GM12801 (cell line): ENCODE data around the gene ALMS1.

ENCODE experiments used
- CTCF ChIP-seq: IDR thresholded peaks from one replicate; pipeline ENCODE4 v1.5.1; 2011; ENCODE audit warnings: control low read depth; ENCODE audit not compliant: insufficient read length; ENCODE audit errors: extremely low read depth

ALMS1 gene

GRCh38 chr2:73385504-73386341, at the start of gene ALMS1:
ALMS1 (plus strand) TSS chr2:73385836; CDS start chr2:73385869, 33 bp downstream.
- no peak for TF ChIP-seq CTCF

- TF ChIP-seq CTCF, result no peak
Observed at GRCh38 chr2:73337828-73338227, 47.8 kb upstream of the ALMS1 start.

GRCh38 chr2:73339201-73339600, 46.4 kb upstream of the ALMS1 start:
- TF ChIP-seq CTCF, result no peak

GRCh38 chr2:73341039-73341438, 44.6 kb upstream of the ALMS1 start:
- no peak for TF ChIP-seq CTCF

GRCh38 chr2:73343992-73344391, 41.6 kb upstream of the ALMS1 start:
- TF ChIP-seq CTCF, result no peak

GRCh38 chr2:73350035-73350691, 35.5 kb upstream of the ALMS1 start:
- TF ChIP-seq CTCF, result no peak

- TF ChIP-seq CTCF, result no peak
Observed at GRCh38 chr2:73356097-73356496, 29.5 kb upstream of the ALMS1 start.
